A549 (cell line): Measurements from ENCODE around the gene THBS3.

Experiments used
- CEBPB ChIP-seq, 2 experiments: fragments of >200 bp in 1 of 2; sonication (Bioruptor Twin) in 1 of 2; formaldehyde crosslinking in 1 of 2; IDR thresholded peaks; 2 replicates each; pipeline ENCODE4 v1.6.1; 2012 to 2016
- PBX3 ChIP-seq: IDR thresholded peaks from 2 replicates; pipeline ENCODE4 v1.6.1; 2012
- POLR2A ChIP-seq: IDR thresholded peaks from 2 replicates; pipeline ENCODE4 v1.6.1; 2012; ENCODE audit warnings: mild to moderate bottlenecking, low read length
- TP53 ChIP-seq: fragments of 250-450 bp; sonication (Bioruptor Pico); IDR thresholded peaks from 2 replicates; pipeline ENCODE4 v1.5.0; 2021; ENCODE audit warnings: mild to moderate bottlenecking, moderate library complexity
- TF ChIP-seq, protein P1 (sequence below): fragments of >200 bp; sonication (Bioruptor Twin); formaldehyde crosslinking; IDR thresholded peaks from 3 replicates; pipeline ENCODE4 v1.5.1; 2016

DNA sequence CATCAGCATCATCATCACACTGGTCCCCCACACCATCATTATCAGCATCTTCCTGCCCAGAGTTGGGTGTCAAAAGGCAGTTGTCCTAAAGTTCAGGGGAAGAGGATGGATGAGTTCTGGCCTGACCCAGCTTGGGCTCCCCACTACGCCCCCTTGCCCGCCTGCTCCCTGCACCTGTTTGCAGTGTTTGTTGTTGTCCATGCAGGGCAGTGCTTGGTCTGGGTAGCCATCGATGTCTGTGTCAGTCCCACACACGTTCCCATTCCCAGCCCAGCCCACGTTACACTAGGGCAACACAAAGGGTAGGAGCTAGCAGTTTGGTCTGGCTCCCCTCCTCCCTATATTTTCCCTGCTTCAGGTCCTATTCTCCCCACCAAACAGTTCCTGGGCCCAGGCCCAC, 6.8 kb downstream of the THBS3 start:
- TF ChIP-seq CEBPB (IDR thresholded peaks at IDR 0.05) = no peak
- TF ChIP-seq PBX3 = no peak
- TF ChIP-seq POLR2A = no peak
- TF ChIP-seq, protein P1, sequence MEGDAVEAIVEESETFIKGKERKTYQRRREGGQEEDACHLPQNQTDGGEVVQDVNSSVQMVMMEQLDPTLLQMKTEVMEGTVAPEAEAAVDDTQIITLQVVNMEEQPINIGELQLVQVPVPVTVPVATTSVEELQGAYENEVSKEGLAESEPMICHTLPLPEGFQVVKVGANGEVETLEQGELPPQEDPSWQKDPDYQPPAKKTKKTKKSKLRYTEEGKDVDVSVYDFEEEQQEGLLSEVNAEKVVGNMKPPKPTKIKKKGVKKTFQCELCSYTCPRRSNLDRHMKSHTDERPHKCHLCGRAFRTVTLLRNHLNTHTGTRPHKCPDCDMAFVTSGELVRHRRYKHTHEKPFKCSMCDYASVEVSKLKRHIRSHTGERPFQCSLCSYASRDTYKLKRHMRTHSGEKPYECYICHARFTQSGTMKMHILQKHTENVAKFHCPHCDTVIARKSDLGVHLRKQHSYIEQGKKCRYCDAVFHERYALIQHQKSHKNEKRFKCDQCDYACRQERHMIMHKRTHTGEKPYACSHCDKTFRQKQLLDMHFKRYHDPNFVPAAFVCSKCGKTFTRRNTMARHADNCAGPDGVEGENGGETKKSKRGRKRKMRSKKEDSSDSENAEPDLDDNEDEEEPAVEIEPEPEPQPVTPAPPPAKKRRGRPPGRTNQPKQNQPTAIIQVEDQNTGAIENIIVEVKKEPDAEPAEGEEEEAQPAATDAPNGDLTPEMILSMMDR = no peak
- no peak for TF ChIP-seq TP53 (CRISPR knock-in tag)
